Measurements from ENCODE around the gene SPATA18. TPM values are rescaled to one million over a fixed set of nuclear protein-coding genes. Genes with fewer than 3 reads are reported as not detected.

Gene SPATA18
- total and polyA plus RNA-seq, 7 donors, result 1.8 to 13.0 (median 3.2) TPM

DNA sequence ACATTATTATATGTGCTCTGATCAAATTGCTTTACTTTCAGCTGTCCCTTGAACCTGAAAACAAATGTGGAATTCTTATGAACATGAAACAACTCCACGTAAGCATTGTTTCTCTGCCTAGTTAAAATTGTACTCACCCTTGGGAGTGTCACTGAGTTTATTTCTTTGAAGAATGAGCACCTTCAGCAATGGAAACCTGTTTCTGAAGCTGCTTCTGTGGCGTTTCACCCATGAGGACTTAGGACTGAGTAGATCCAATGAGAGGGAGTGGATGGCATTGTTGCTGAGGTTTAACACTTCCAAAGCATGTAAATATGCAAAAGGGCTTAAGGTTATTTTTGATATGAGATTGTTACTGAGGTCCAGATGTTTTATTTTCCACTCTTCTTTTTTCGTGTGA, 34.1 kb upstream of the SPATA18 start:
- intact Hi-C loops (cut with DNase I), result no loop called here
- H3K36me3 ChIP-seq, result peaks cover 0 to 15% (median 3%) of the 10 kb centered on the region in 4 donors
- no peak for TF ChIP-seq EP300 (IDR thresholded peaks at IDR 0.05)
- TF ChIP-seq POLR2A (IDR thresholded peaks at IDR 0.05), result no peak
- TF ChIP-seq, protein P1, sequence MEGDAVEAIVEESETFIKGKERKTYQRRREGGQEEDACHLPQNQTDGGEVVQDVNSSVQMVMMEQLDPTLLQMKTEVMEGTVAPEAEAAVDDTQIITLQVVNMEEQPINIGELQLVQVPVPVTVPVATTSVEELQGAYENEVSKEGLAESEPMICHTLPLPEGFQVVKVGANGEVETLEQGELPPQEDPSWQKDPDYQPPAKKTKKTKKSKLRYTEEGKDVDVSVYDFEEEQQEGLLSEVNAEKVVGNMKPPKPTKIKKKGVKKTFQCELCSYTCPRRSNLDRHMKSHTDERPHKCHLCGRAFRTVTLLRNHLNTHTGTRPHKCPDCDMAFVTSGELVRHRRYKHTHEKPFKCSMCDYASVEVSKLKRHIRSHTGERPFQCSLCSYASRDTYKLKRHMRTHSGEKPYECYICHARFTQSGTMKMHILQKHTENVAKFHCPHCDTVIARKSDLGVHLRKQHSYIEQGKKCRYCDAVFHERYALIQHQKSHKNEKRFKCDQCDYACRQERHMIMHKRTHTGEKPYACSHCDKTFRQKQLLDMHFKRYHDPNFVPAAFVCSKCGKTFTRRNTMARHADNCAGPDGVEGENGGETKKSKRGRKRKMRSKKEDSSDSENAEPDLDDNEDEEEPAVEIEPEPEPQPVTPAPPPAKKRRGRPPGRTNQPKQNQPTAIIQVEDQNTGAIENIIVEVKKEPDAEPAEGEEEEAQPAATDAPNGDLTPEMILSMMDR (IDR thresholded peaks at IDR 0.05), result no peak
- TF ChIP-seq POLR2AphosphoS5 (IDR thresholded peaks at IDR 0.05), result no peak
- 19 to 60% methylated on average over 3 of the region's 3 CpGs for WGBS, 2 donors
- no peak for DNase-seq
- H3K27me3 ChIP-seq, result no peaks in the 10 kb centered on the region
- no peak overlapping the region for H3K4me3 ChIP-seq
- H3K9me3 ChIP-seq, result no peaks in the 10 kb centered on the region
- no peaks in the 10 kb centered on the region for H3K4me1 ChIP-seq
- no peak overlapping the region for H3K27ac ChIP-seq

- intact Hi-C loops (cut with DNase I), result no loop called here
- 10 to 32% methylated on average over 1 of the region's 1 CpG for WGBS, 2 donors
Measured at GRCh38 chr4:52017814-52018213, 33.3 kb upstream of the SPATA18 start.

DNA sequence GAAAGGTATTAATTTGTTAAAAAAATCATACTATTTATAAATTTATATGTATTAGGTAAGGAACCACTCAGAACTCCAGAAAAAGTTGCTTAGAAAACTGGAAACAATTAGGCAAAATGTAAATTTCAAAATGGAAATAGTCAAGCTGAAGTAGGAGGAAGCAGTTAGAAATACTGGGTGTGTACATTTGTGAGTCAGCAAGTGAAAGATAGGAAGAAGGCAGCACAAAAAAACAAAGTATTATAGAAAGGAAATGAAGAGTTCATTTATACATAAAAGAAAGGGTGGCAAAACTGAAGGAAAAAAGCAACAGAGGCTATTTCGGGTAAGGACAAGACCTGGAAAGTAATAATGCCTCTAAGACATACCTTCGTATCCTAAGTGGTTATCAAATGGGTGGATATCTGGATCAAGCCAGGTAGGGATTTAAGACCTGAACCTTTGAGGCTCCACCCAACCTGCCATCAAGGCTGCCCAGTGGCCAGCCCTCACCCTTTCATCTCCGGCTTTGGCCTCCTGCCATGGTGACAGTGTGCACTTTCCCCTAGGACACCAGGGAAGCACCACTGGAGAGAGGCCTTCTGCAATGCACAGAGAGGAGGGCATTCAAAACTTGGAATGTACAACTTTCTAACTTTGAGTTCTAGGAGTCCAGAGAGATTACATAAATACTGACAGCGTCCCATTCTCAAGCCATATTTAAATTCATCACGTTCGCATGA, 31.0 kb upstream of the SPATA18 start, which contains the start of gene LRRC66:
Gene LRRC66, minus strand, starts transcription at position 428 of the 722 bp plus-strand sequence. CDS start 2,750 bp downstream, outside the sequence.
- Histone ChIP-seq H3K27me3 (no peaks in the 10 kb centered on the region), H3K27ac (no peak within 1 kb of the TSS), H3K4me1 (no peaks in the 10 kb centered on the region), H3K36me3 (peaks cover 0 to 35% (median 5%) of the 10 kb centered on the region in 4 donors), H3K4me3 (no peak within 1 kb of the TSS), H3K9me3 (no peaks in the 10 kb centered on the region)
- no peak for DNase-seq
- WGBS, 2 donors, result 34 to 74% methylated on average over 6 of the region's 6 CpGs
- intact Hi-C loops (cut with DNase I), result no loop called here
- no peak for TF ChIP-seq POLR2A (IDR thresholded peaks at IDR 0.05)
- TF ChIP-seq, protein P1 (IDR thresholded peaks at IDR 0.05), result no peak
- TF ChIP-seq POLR2AphosphoS5 (IDR thresholded peaks at IDR 0.05), result no peak
- TF ChIP-seq EP300 (IDR thresholded peaks at IDR 0.05), result no peak

More at GRCh38 chr4:52017814-52018213, 33.3 kb upstream of the SPATA18 start:
- Histone ChIP-seq H3K27ac (no peak overlapping the region), H3K9me3 (no peaks in the 10 kb centered on the region), H3K27me3 (no peaks in the 10 kb centered on the region), H3K4me1 (no peaks in the 10 kb centered on the region), H3K36me3 (peaks cover 0 to 23% (median 5%) of the 10 kb centered on the region in 4 donors), H3K4me3 (no peak overlapping the region)
- TF ChIP-seq POLR2A (IDR thresholded peaks at IDR 0.05), result no peak
- TF ChIP-seq POLR2AphosphoS5 (IDR thresholded peaks at IDR 0.05), result no peak
- TF ChIP-seq, protein P1 (IDR thresholded peaks at IDR 0.05), result no peak
- no peak for TF ChIP-seq EP300 (IDR thresholded peaks at IDR 0.05)
- no peak for DNase-seq

- no peak for TF ChIP-seq EP300 (IDR thresholded peaks at IDR 0.05)
- Histone ChIP-seq H3K36me3 (peaks cover 0 to 68% (median 4%) of the 10 kb centered on the region in 4 donors), H3K9me3 (no peaks in the 10 kb centered on the region), H3K4me3 (no peak overlapping the region), H3K4me1 (peaks cover 0 to 13% (median 2%) of the 10 kb centered on the region in 4 donors), H3K27me3 (no peaks in the 10 kb centered on the region), H3K27ac (no peak overlapping the region)
- 91 to 94% methylated on average over 1 of the region's 1 CpG for WGBS, 2 donors
- intact Hi-C loops (cut with DNase I), result loop anchor here (5.0 kb wide), 1 partner anchor 137 kb away; no protein-coding TSS in a partner anchor
- no peak for DNase-seq
Measured at GRCh38 chr4:52028970-52029369, 22.1 kb upstream of the SPATA18 start.

DNA sequence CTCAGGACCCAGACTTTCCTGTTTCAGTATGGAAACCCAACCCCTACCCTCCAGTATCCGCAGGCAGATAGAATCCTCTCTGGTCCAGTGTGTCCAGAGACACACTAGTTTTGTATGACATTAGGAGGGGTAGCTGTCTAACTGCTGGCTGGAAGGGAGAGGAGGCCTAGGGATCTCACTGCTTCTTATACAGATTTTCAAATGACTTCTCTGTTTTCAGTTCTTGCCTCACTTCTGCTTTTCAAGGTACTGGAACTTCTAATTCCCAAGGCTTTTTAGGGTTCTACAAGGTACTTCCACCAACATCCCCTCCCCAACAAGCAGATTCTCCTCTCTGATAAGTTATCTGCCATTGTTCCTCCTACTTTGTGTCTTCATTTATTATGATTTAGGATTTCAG, 19.1 kb upstream of the SPATA18 start:
- Histone ChIP-seq H3K27me3 (no peaks in the 10 kb centered on the region), H3K36me3 (peaks cover 0 to 40% (median 4%) of the 10 kb centered on the region in 4 donors)
- 97 to 100% methylated on average over 1 of the region's 1 CpG for WGBS, 2 donors

More for the DNA sequence above, 19.1 kb upstream of the SPATA18 start:
- Histone ChIP-seq H3K27ac (no peak overlapping the region), H3K9me3 (no peaks in the 10 kb centered on the region), H3K4me1 (peaks cover 0 to 31% (median 20%) of the 10 kb centered on the region in 4 donors), H3K4me3 (no peak overlapping the region)
- TF ChIP-seq EP300 (IDR thresholded peaks at IDR 0.05) (no peak), POLR2A (IDR thresholded peaks at IDR 0.05) (no peak), POLR2AphosphoS5 (IDR thresholded peaks at IDR 0.05) (no peak)
- TF ChIP-seq, protein P1 (IDR thresholded peaks at IDR 0.05), result no peak
- intact Hi-C loops (cut with DNase I), result no loop called here
- no peak for DNase-seq

Measured in sigmoid colon (tissue), 7 donors.